Endodermal cell (in vitro differentiated cells): ENCODE results near the gene KANSL3. TPM values are rescaled to one million over a fixed set of nuclear protein-coding genes. Genes with fewer than 3 reads are reported as not detected.

Experiments used
- DNase-seq: peaks from one replicate; pipeline ENCODE4 v3.0.0-alpha.2; 2017
- H3K27ac ChIP-seq: 2 replicates; pipeline ENCODE4 v1.5.1; 2013; ENCODE audit warnings: mild to moderate bottlenecking, low read depth, low read length, moderate library complexity
- H3K27me3 ChIP-seq: 2 replicates; pipeline ENCODE4 v1.6.1; 2013; ENCODE audit warnings: mild to moderate bottlenecking, low read length, moderate library complexity; ENCODE audit not compliant: insufficient read depth, control insufficient read depth, poor library complexity, severe bottlenecking
- H3K36me3 ChIP-seq: 2 replicates; pipeline ENCODE4 v1.7.0; 2013; ENCODE audit warnings: mild to moderate bottlenecking, low read length, moderate library complexity; ENCODE audit not compliant: control insufficient read depth, insufficient read depth
- H3K4me1 ChIP-seq: one replicate; pipeline ENCODE4 v1.7.0; 2013; ENCODE audit warnings: low read length; ENCODE audit not compliant: control insufficient read depth, insufficient read depth
- H3K4me3 ChIP-seq: 2 replicates; pipeline ENCODE4 v1.5.1; 2013; ENCODE audit warnings: mild to moderate bottlenecking, low read length, moderate library complexity
- H3K9ac ChIP-seq: 2 replicates; pipeline ENCODE4 v1.6.1; 2013; ENCODE audit warnings: mild to moderate bottlenecking, low read length, moderate library complexity; ENCODE audit not compliant: poor library complexity, severe bottlenecking; ENCODE audit errors: extremely low read depth
- H3K9me3 ChIP-seq: 2 replicates; pipeline ENCODE4 v1.6.1; 2013; ENCODE audit warnings: mild to moderate bottlenecking, low read length, moderate library complexity; ENCODE audit not compliant: control insufficient read depth
- H3K27ac Mint-ChIP-seq: 2 replicates; pipeline ENCODE4 v1.8.0; 2020; ENCODE audit warnings: mixed read lengths
- H3K27me3 Mint-ChIP-seq: 2 replicates; pipeline ENCODE4 v1.8.0; 2021; ENCODE audit warnings: mild to moderate bottlenecking, mixed read lengths; ENCODE audit not compliant: insufficient read depth
- H3K36me3 Mint-ChIP-seq: 2 replicates; pipeline ENCODE4 v1.8.0; 2020; ENCODE audit warnings: low read depth, mixed read lengths
- H3K4me1 Mint-ChIP-seq: 2 replicates; pipeline ENCODE4 v1.8.0; 2020; ENCODE audit warnings: mixed read lengths
- H3K4me3 Mint-ChIP-seq: 2 replicates; pipeline ENCODE4 v1.8.0; 2020; ENCODE audit warnings: mild to moderate bottlenecking, moderate library complexity, mixed read lengths
- H3K9me3 Mint-ChIP-seq: 2 replicates; pipeline ENCODE4 v1.8.0; 2020; ENCODE audit warnings: mild to moderate bottlenecking, mixed read lengths
- CTCF ChIP-seq: fragments of 200-600 bp; sonication (generic); conservative IDR thresholded peaks from 2 replicates; pipeline ENCODE4 v1.5.0; 2021; ENCODE audit warnings: antibody characterized with exemption, mild to moderate bottlenecking
- WGBS, 2 experiments: methylation state at CpG; one replicate each; pipeline versions ENCODE4 v1.1.5 to v1.1.7; 2013; ENCODE audit warnings: missing lambda C conversion rate in 2 of 2, mixed read lengths in 1 of 2; ENCODE audit not compliant: insufficient coverage in 1 of 2, insufficient read length in 1 of 2; 5-methylcytosine and 5-hydroxymethylcytosine counted together
- total RNA-seq, 2 donors: library from RNA; stranded (reverse); fragmentation: NEBNext Ultra II Directional in 1 of 2; extraction: Animal tissue kit (Norgen Biotek cat#: 25700) in 1 of 2; gene quantifications; 2 replicates in 1 of 2; 3 replicates in 1 of 2; pipeline ENCODE4 v1.2.1, GENCODE V29; 2021

The KANSL3 gene
- total RNA-seq, 2 donors from 2014 or later, result 34.8 to 42.3 TPM

- no peak overlapping the region for H3K27ac ChIP-seq
- H3K4me1 ChIP-seq, result peaks cover 5% of the 10 kb centered on the region
- H3K27ac Mint-ChIP-seq, result no peak overlapping the region
- peaks cover 80% of the 10 kb centered on the region for H3K36me3 Mint-ChIP-seq
- H3K9ac ChIP-seq, result no peak overlapping the region
- 96 to 100% methylated on average over 1 to 2 of the region's 2 CpGs for WGBS, 2 experiments
- no peaks in the 10 kb centered on the region for H3K27me3 ChIP-seq
- no peaks in the 10 kb centered on the region for H3K4me1 Mint-ChIP-seq
- H3K9me3 Mint-ChIP-seq, result no peaks in the 10 kb centered on the region
- no peaks in the 10 kb centered on the region for H3K9me3 ChIP-seq
- peak; percentile 55 for TF ChIP-seq CTCF
- DNase-seq, result peak; percentile 51
- no peak overlapping the region for H3K4me3 ChIP-seq
- H3K36me3 ChIP-seq, result peaks cover 88% of the 10 kb centered on the region
- no peaks in the 10 kb centered on the region for H3K27me3 Mint-ChIP-seq
- H3K4me3 Mint-ChIP-seq, result no peak overlapping the region
Measured at GRCh38 chr2:96602330-96602823, 35.7 kb downstream of the KANSL3 start.

- no peaks in the 10 kb centered on the region for H3K9me3 Mint-ChIP-seq
- Histone ChIP-seq H3K27ac (no peak overlapping the region), H3K4me1 (peaks cover 5% of the 10 kb centered on the region), H3K4me3 (no peak overlapping the region), H3K27me3 (no peaks in the 10 kb centered on the region), H3K9ac (no peak overlapping the region), H3K36me3 (peaks cover 90% of the 10 kb centered on the region), H3K9me3 (no peaks in the 10 kb centered on the region)
- H3K4me1 Mint-ChIP-seq, result no peaks in the 10 kb centered on the region
- WGBS, 2 experiments, result 92 to 95% methylated on average over 3 to 8 of the region's 8 CpGs
- H3K27me3 Mint-ChIP-seq, result no peaks in the 10 kb centered on the region
- peak overlapping the region; percentile 59 for H3K27ac Mint-ChIP-seq
- no peak overlapping the region for H3K4me3 Mint-ChIP-seq
- peaks cover 79% of the 10 kb centered on the region for H3K36me3 Mint-ChIP-seq
- no peak for DNase-seq
- no peak for TF ChIP-seq CTCF
Measured at GRCh38 chr2:96601382-96602292, 36.5 kb downstream of the KANSL3 start.

GRCh38 chr2:96599941-96600340 is 38.2 kb downstream of the KANSL3 start:
- Histone ChIP-seq H3K4me1 (peaks cover 5% of the 10 kb centered on the region), H3K4me3 (no peak overlapping the region), H3K27ac (no peak overlapping the region), H3K9ac (no peak overlapping the region), H3K36me3 (peaks cover 90% of the 10 kb centered on the region), H3K9me3 (no peaks in the 10 kb centered on the region), H3K27me3 (no peaks in the 10 kb centered on the region)
- TF ChIP-seq CTCF, result no peak
- H3K27ac Mint-ChIP-seq, result no peak overlapping the region
- no peaks in the 10 kb centered on the region for H3K9me3 Mint-ChIP-seq
- H3K4me3 Mint-ChIP-seq, result no peak overlapping the region
- 83 to 90% methylated on average over 2 of the region's 2 CpGs for WGBS, 2 experiments
- no peaks in the 10 kb centered on the region for H3K4me1 Mint-ChIP-seq
- no peaks in the 10 kb centered on the region for H3K27me3 Mint-ChIP-seq
- H3K36me3 Mint-ChIP-seq, result peaks cover 69% of the 10 kb centered on the region
- no peak for DNase-seq
